Ishikawa (cell line): ENCODE results near the gene CACNA2D4.

Experiments
- EGR1 ChIP-seq: IDR thresholded peaks from 2 replicates; pipeline ENCODE4 v1.6.1; 2012
- FOXM1 ChIP-seq: IDR thresholded peaks from 2 replicates; pipeline ENCODE4 v1.6.1; 2012; ENCODE audit warnings: low read depth, borderline replicate concordance
- MAX ChIP-seq: IDR thresholded peaks from 2 replicates; pipeline ENCODE4 v1.6.1; 2012

- TF ChIP-seq MAX (no peak), EGR1 (no peak), FOXM1 (no peak)
Measured at GRCh38 chr12:1885599-1886245, 32.7 kb downstream of the CACNA2D4 start.
